HS-27A (cell line): ENCODE results near the gene CDK12.

ENCODE experiments used
- DNase-seq: peaks from one replicate; pipeline ENCODE4 v3.0.0-alpha.2; 2012; ENCODE audit warnings: low read depth, missing footprints

CDK12 gene

GRCh38 chr17:39582658-39583057, 121.4 kb downstream of the CDK12 start:
- DNase-seq = no peak
